Measurements from ENCODE around the gene PMP22.

The PMP22 gene

GRCh38 chr17:15273141-15273793, 8.1 kb upstream of the PMP22 start:
- Histone ChIP-seq H3K27me3 (replicated peaks; ENCODE audit: control insufficient read depth, insufficient read depth, low read length) (no peaks in the 10 kb centered on the region), H3K4me3 (replicated peaks; ENCODE audit: low read depth, low read length) (no peak overlapping the region), H3K36me3 (ENCODE audit: control insufficient read depth, insufficient read depth, low read length) (no peaks in the 10 kb centered on the region)
- TF ChIP-seq, protein P1, sequence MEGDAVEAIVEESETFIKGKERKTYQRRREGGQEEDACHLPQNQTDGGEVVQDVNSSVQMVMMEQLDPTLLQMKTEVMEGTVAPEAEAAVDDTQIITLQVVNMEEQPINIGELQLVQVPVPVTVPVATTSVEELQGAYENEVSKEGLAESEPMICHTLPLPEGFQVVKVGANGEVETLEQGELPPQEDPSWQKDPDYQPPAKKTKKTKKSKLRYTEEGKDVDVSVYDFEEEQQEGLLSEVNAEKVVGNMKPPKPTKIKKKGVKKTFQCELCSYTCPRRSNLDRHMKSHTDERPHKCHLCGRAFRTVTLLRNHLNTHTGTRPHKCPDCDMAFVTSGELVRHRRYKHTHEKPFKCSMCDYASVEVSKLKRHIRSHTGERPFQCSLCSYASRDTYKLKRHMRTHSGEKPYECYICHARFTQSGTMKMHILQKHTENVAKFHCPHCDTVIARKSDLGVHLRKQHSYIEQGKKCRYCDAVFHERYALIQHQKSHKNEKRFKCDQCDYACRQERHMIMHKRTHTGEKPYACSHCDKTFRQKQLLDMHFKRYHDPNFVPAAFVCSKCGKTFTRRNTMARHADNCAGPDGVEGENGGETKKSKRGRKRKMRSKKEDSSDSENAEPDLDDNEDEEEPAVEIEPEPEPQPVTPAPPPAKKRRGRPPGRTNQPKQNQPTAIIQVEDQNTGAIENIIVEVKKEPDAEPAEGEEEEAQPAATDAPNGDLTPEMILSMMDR (IDR thresholded peaks at IDR 0.05; ENCODE audit: insufficient read depth, low read length, poor library complexity, severe bottlenecking): no peak
- DNase-seq (ENCODE audit: extremely low read depth, insufficient read length): no peak

GRCh38 chr17:15271741-15272140, 6.6 kb upstream of the PMP22 start:
- TF ChIP-seq, protein P1 (IDR thresholded peaks at IDR 0.05; ENCODE audit: insufficient read depth, low read length, poor library complexity, severe bottlenecking): no peak
- DNase-seq (ENCODE audit: extremely low read depth, insufficient read length): no peak
- H3K27me3 ChIP-seq (replicated peaks; ENCODE audit: control insufficient read depth, insufficient read depth, low read length): no peaks in the 10 kb centered on the region; the same call in 1 of the 2 replicates
- no peaks in the 10 kb centered on the region for H3K36me3 ChIP-seq (ENCODE audit: control insufficient read depth, insufficient read depth, low read length)
- no peak overlapping the region for H3K4me3 ChIP-seq (replicated peaks; ENCODE audit: low read depth, low read length)

DNA sequence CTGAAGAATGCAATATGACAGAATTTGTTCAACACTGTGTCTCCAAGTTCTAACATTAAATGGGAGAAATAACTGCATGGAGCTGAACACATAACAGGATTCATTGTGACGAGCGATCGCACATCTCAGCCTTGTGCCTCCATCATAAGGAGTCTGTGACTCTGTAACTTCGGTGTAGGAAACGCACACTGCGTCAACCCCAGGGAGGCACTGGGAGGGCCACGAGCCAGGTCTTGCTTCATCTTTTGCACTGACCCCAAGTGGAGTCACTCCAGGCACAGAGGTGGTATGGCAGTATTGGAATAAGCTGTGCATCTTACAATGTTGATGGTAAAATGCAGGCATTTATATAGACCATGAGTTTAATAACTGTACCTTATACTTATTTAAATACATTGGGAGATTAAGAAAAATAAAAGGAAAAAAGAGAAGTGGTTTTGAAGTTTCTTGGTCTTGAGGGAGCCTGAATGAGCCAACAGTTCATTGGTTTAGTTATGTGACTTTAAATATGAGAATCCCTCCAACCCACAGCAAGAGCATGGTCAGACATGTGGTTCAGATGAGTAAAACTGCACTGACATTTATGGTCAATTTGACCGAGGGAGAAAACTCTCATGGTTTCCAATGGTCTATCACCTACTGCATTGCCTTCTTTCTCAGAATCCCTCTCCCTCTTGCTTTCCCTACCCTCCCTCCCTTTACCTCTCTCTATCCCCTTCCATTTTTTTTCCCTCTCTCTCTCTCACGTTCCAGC, 5.7 kb upstream of the PMP22 start:
- DNase-seq (ENCODE audit: extremely low read depth, insufficient read length): no peak
- no peak overlapping the region for H3K4me3 ChIP-seq (replicated peaks; ENCODE audit: low read depth, low read length)
- TF ChIP-seq, protein P1 (IDR thresholded peaks at IDR 0.05; ENCODE audit: insufficient read depth, low read length, poor library complexity, severe bottlenecking): no peak
- H3K27me3 ChIP-seq (replicated peaks; ENCODE audit: control insufficient read depth, insufficient read depth, low read length): no peaks in the 10 kb centered on the region; the same call in 1 of the 2 replicates
- no peaks in the 10 kb centered on the region for H3K36me3 ChIP-seq (ENCODE audit: control insufficient read depth, insufficient read depth, low read length)

DNA sequence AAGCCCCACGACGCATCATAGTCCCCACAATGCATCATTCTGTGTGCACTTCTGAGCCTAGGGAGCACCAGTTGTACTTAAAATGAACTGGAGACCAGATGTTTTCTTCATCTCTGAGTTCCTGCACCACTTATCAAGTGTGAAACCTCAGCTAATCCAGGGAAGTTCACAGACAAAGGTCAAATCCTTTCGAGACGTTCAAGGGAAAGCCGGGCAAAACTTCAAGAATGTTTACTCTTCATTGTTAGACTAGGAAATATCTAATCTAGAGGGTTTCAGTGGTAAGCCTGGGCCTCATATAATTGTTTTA, 4.6 kb upstream of the PMP22 start:
- H3K27me3 ChIP-seq (replicated peaks; ENCODE audit: control insufficient read depth, insufficient read depth, low read length): no peaks in the 10 kb centered on the region; the same call in 1 of the 2 replicates
- H3K36me3 ChIP-seq (ENCODE audit: control insufficient read depth, insufficient read depth, low read length): no peaks in the 10 kb centered on the region
- no peak for DNase-seq (ENCODE audit: extremely low read depth, insufficient read length)
- TF ChIP-seq, protein P1 (IDR thresholded peaks at IDR 0.05; ENCODE audit: insufficient read depth, low read length, poor library complexity, severe bottlenecking): no peak
- H3K4me3 ChIP-seq (replicated peaks; ENCODE audit: low read depth, low read length): no peak overlapping the region

- TF ChIP-seq, protein P1 (IDR thresholded peaks at IDR 0.05; ENCODE audit: insufficient read depth, low read length, poor library complexity, severe bottlenecking): no peak
- DNase-seq (ENCODE audit: extremely low read depth, insufficient read length): no peak
- Histone ChIP-seq H3K27me3 (replicated peaks; ENCODE audit: control insufficient read depth, insufficient read depth, low read length) (no peaks in the 10 kb centered on the region; the same call in 1 of the 2 replicates), H3K4me3 (replicated peaks; ENCODE audit: low read depth, low read length) (no peak overlapping the region), H3K36me3 (ENCODE audit: control insufficient read depth, insufficient read depth, low read length) (no peaks in the 10 kb centered on the region)
Observed at GRCh38 chr17:15269087-15269779, 4.1 kb upstream of the PMP22 start.

Measured in GM06990 (cell line).